NCI-H510A treated with DMSO at 0.1 percent for 48 hours (cell line): ENCODE data around the gene GSDME.

Experiments
- DNase-seq: peaks from one replicate; lab custom pipeline; 2025; lab: John Stamatoyannopoulos, UW

The GSDME gene

DNA sequence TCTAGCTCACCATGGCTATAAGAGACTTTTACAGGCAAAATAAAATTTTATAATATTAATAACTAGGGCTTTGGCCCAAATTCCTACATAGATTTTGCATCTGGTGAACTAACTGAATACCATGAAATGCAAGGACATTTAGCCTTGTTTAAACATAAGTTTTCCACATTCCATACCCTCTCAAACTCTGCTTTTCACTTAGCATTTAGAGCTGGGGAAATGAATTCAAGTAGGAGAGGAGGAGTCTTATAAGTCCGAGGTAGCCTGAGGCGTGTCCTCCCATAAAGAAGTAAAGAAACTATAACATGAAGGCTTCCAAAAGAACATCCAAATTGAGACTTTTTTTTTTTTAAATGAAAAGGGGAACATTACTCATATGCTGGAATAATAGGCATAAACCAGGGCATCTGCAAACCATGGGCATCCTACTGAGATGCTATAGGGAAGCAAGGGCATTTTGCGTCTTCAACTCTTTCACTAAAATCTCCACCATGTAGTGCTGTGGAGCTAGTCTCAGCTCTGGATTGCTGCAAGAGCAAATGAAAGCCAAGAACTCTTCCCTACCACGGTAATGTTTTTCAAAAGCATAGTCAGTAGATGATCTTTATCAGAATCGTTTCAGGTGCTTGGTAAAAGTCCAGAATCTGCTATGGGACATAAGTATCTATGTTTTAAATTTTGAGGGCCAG lies 104.9 kb downstream of the GSDME start:
- DNase-seq, result no peak
